Measurements from ENCODE around the gene PDZD2.
"Not testable (repeated sequence)": the region's sequence is repeated elsewhere in the genome, so short reads cannot be mapped to it uniquely, and the experiment has no call there.

The PDZD2 gene

DNA sequence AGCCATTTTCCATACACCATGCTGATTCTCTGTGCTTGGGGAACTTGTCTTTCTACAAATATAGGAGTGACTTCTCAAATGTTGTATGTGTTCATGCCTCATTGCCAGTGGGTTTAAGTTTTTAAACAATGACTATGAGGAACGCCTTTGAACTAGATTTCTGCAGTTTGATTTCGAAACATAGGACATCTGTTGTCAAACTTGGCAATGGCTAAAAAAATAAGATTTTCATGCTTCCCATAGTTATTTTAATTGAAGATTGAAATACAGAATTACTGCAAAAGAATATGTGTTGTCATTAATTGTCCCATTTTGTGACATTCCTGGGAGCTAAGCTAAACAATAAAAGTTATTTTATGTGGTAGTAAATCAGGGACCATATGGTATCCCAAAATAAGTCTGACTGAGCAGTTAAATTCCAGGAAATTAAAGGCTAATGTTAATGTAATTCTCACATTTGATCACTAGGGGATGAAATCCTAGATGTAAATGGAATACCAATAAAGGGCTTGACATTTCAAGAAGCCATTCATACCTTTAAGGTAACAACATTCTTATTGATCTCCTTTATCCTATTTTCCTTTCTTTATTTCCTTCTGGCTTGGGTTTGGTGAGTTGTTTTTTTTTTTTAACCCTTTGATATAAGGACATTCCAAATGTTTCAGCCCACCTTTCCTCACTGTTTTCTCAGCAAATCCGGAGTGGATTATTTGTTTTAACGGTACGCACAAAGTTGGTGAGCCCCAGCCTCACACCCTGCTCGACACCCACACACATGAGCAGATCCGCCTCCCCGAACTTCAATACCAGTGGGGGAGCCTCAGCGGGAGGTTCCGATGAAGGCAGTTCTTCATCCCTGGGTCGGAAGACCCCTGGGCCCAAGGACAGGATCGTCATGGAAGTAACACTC lies 418.5 kb downstream of the PDZD2 start:
- DNase-seq, result no peak

DNA sequence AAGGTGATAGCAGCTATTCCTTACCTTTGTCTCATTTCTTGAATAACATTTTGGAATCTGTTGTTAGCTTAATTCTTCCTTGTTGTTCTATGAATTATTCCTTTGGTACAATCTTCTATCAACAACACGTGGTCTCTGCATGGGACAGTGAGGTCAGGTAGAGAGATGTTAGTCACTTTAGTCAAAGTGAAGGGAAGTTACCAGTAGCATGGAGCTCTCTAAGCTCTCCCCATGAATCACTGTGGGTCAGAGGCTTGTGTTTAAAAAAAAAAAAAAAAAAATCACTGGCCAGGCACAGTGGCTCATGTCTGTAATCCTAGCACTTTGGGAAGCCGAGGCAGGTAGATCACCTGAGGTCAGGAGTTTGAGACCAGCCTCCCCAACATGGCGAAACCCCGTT lies 419.2 kb downstream of the PDZD2 start:
- DNase-seq, result no peak

- DNase-seq, result no peak
These were observed 420.1 kb downstream of the PDZD2 start for GRCh38 chr5:32058997-32059396.

GRCh38 chr5:32059761-32060530 lies 421.0 kb downstream of the PDZD2 start:
- DNase-seq, result no peak

DNA sequence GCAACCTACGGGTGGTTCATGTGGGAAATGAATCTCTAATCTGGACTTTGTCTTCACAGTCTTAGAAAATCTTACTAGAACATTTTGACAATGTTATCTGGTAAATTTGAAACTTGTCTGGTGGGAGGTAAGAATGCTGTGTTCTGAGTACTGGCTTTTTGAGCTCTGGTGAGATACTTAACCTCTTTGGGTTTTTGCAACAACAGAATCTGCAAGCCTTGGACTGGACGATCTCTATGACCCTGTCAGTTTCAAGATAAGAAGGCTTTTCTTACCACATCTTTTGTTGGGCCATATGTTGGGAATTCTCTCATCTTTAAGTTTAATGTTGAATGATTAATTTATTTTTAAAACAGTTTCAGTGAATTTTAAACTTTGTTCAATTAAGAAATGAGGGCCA lies 422.3 kb downstream of the PDZD2 start:
- DNase-seq, result no peak

DNA sequence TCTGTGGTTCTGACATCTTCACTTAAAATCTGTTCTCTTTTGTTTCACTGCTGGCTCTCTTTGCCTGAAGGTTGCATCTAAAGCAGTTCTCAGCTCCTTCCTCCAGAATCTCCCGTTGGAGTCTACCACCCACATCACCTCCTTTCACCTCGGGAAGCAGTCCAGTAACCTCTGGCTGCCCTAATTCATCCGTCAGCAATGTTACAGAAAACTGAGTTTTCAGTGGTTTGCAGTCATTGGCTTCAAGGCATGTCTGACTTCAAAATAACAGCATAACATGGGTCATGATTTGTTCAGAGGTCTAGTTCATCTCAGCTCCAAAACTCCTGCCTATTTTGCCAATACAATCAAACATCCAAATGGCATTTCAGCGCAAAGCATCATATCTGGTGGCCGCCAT lies 427.5 kb downstream of the PDZD2 start:
- DNase-seq, result no peak

DNA sequence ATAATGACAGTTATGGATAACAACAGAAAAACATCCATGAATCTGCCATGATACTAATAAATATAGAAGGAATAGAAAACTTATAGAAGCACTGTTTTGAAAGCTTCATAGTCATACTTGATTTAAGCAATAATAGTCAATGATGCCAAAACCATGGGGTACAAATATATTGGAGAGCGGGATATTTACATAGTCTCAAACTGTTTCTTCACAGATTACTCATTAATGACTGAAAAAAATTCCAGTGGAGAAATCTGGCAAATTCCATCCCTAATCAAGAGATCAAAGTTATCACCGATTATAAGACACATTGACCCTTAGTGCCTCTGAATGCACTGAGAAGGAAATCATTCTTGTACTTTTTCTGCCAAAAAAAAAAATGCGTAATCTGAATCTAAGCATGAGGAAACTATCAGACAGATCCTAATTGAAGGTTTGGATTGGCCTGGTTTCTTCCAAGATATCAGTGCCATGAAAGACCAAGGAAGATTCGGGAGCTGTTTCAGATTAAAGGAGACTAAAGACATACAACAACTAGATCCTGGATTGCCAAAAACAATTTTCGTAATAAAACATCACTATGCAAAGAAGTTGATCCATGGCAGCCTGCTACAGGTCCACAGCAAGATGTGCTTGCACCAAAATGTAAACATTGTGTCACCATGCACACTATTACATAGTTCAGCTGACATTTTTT lies 429.0 kb downstream of the PDZD2 start:
- no peak for DNase-seq

DNA sequence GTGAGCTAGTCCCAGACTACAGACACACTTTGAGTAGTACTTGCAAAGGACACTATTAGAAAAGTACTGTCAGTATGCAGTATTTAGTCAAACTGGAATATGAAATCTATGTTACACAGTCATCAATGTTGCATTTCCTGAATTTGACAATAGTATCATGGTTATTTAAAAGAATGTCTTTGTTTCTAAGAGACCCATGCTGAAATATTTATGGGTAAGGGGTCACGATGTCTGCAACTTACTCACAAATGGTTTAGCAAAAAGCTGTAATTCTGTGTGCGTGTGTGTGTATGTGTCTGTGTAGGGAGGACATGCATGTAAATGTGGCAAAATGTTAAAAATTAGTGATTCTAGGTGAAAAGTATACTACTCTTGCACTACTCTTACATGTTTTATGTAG lies 429.6 kb downstream of the PDZD2 start:
- DNase-seq, result no peak

DNA sequence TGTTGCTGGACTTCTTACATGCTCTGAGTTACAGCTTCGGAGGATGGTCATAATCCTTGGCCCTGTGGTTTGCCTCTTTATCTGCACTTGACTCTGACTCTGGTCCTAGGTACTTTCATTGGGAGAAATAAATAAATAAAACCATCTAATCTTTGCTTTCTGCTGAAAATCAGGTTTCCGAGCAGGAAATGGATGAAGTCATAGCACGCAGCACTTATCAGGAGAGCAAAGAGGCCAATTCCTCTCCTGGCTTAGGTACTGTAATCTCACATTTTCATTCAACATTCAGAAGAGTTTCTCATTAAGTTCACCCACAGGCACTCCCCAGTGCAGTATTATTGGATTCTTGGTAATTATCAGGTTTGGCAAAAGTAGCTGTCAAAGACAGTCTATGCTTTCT lies 430.5 kb downstream of the PDZD2 start:
- DNase-seq, result no peak

GRCh38 chr5:32071351-32071944 lies 432.5 kb downstream of the PDZD2 start:
- DNase-seq, result no peak

DNA sequence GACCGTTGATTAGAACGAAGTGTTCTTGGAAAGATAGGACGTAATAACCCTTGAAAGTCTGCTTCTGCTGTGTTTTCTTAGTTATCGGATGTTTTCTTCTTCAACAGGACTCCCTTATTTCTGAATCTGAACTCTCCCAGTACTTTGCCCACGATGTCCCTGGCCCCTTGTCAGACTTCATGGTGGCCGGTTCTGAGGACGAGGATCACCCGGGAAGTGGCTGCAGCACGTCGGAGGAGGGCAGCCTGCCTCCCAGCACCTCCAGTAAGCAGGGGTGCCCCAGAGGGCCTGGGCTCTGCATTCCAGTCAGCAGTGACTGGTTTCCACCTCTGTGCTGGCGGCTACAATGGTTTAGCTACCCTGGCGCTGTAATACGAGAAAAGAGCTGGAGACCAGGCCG lies 433.1 kb downstream of the PDZD2 start:
- no peak for DNase-seq

DNA sequence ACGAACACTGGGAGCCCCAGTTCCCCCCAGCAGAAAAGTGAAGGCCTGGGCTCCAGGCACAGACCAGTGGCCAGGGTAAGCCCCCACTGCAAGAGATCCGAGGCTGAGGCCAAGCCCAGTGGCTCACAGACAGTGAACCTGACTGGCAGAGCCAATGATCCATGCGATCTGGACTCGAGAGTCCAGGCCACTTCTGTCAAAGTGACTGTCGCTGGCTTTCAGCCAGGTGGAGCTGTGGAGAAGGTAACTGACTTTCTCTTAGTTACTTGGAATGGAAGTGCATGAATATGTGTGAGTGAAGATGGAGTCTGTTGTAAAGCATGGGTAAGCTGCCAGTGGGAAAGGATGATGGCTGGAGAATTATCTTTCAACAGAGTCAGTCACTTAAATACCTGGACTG lies 435.5 kb downstream of the PDZD2 start:
- DNase-seq, result no peak

DNA sequence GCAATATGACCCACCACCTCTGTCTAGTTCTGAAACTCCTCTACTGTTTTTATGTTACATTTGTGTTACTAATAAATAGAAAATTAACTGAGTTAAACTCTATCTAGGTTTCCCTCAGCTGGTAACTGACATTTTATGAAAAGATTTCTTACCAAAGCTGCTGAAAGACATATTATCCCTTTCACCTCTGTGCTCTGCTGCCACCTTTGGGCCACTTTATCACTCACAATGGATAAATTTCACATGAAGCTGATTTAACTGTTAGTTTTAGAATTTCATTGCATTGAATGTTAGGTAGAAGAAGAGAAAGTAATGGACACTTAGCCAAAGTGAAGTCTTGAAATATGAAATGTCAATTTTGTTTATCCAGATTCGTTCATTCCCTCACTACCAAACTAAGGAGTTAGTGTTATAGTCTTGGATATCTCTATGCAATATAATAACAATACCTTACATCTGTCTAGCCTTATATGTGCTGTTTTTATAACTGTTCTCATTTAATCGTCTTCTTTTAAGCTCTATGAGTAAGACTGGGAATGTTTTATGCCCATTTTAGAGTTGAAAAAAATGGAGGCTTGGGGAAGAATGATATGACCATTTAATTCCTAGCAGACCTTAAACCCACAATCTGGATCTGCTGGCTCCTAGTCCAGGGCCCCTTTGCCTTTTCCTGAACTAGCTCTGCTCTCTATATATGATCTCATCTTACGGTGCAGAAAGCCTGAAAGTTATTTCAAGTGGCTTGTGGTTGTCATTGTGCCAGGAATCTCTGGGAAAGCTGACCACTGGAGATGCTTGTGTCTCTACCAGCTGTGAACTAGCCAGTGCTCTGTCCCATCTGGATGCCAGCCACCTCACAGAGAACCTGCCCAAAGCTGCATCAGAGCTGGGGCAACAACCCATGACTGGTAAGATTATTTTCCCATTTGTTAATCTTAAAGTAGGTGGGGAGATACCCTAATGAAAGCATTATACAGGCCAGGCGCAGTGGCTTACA lies 438.1 kb downstream of the PDZD2 start:
- DNase-seq, result peak; percentile 21

GRCh38 chr5:32078855-32079254 lies 439.9 kb downstream of the PDZD2 start:
- DNase-seq, result not testable (repeated sequence)

DNA sequence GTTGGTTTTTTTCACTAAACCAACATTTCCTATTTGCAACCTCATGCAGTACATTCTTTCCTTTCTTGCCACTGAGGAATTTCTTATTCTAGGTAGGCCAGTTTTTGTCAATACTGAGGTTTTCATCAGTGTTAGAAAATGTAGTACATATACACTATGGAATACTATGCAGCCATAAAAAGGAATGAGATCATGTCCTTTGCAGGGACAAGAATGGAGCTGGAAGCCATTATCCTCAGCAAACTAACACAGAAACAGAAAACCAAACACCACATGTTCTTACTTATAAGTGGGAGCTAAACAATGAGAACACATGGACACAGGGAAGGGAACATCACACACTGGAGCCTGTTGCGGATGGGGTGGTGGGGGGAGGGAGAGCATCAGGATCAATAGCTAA lies 441.6 kb downstream of the PDZD2 start:
- not testable (repeated sequence) for DNase-seq

- DNase-seq, result no peak
These were observed 443.8 kb downstream of the PDZD2 start for GRCh38 chr5:32082701-32083100.

DNA sequence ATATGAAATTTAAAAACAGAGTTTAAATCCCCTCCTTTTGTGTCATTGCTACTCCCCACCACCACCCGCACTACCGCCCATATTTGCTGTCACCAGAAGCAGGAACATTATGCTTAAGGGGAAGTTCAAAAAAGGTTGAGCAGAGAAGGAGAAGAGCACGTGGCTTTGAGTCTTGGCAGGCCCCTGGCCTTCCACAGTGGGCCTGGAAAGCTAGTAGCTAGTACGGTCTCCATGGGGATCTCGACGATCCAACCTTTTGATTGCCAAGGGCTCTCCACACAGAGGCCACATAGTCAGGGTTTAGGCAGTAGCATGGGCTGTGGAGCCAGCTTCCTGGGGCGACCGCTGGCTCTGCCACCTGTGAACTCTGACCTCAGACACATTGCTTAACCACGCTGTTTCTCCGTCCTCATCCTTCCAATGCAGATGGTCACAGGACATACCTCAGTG lies 445.1 kb downstream of the PDZD2 start:
- DNase-seq, result no peak

GRCh38 chr5:32087086-32088082 lies 448.5 kb downstream of the PDZD2 start:
- DNase-seq, result no peak

DNA sequence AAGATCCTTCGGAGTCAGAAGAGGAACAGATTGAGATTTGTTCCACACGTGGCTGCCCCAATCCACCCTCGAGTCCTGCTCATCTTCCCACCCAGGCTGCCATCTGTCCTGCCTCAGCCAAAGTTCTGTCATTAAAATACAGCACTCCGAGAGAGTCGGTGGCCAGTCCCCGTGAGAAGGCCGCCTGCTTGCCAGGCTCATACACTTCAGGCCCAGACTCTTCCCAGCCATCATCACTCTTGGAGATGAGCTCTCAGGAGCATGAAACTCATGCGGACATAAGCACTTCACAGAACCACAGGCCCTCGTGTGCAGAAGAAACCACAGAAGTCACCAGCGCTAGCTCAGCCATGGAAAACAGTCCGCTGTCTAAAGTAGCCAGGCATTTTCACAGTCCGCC lies 449.3 kb downstream of the PDZD2 start:
- DNase-seq, result no peak
